IMR-90 (cell line): ENCODE data around the gene PLA2G4E. TPM values are rescaled to one million over a fixed set of nuclear protein-coding genes. Genes with fewer than 3 reads are reported as not detected.

ENCODE experiments used
- ATAC-seq: fragments of 200-7000 bp; cut with Tn5 transposase; 2 replicates; pipeline ENCODE4 v1.9.1; 2020; ENCODE audit warnings: low read depth, mild to moderate bottlenecking, moderate library complexity
- BruUV-seq: library from RNA; stranded (reverse); fragments of 400-500 nt; replicated peaks from 2 replicates; lab custom pipeline; 2021; lab: Mats Ljungman, UMichigan
- CTCF ChIA-PET: fragments of 300-600 bp; formaldehyde crosslinking; extraction: SDS; loops from one replicate; lab custom pipeline; 2021; ENCODE audit warnings: antibody characterized with exemption; lab: Yijun Ruan, JAX
- POLR2A ChIA-PET: fragments of 300-600 bp; sonication (Branson Sonifier 250); formaldehyde crosslinking; loops from one replicate; lab custom pipeline; 2022; ENCODE audit warnings: antibody characterized with exemption; ENCODE audit not compliant: unreplicated experiment; lab: Charles Lee
- DNase-seq: peaks from one replicate; pipeline ENCODE4 v3.0.0; 2013
- H2AFZ ChIP-seq: replicated peaks from 2 replicates; pipeline ENCODE3; 2013; ENCODE audit warnings: low read length, mild to moderate bottlenecking; ENCODE audit not compliant: poor library complexity
- H2AK5ac ChIP-seq: 2 replicates; pipeline ENCODE4 v1.6.1; 2013; ENCODE audit warnings: low read depth, low read length, inconsistent platforms
- H2AK9ac ChIP-seq: replicated peaks from 2 replicates; pipeline ENCODE3; 2013; ENCODE audit warnings: mild to moderate bottlenecking, low read depth, low read length, moderate library complexity; ENCODE audit not compliant: poor library complexity
- H2BK120ac ChIP-seq: 2 replicates; pipeline ENCODE4 v1.6.1; 2013; ENCODE audit warnings: low read depth, low read length, inconsistent platforms
- H2BK15ac ChIP-seq: 3 replicates; pipeline ENCODE4 v1.6.1; 2013; ENCODE audit warnings: low read depth, low read length, inconsistent platforms
- H2BK20ac ChIP-seq: 2 replicates; pipeline ENCODE4 v1.6.1; 2013; ENCODE audit warnings: low read depth, mild to moderate bottlenecking, inconsistent platforms, low read length, moderate library complexity
- H2BK5ac ChIP-seq: 2 replicates; pipeline ENCODE4 v1.6.1; 2013; ENCODE audit warnings: mild to moderate bottlenecking, low read depth, low read length, inconsistent platforms; ENCODE audit not compliant: poor library complexity, severe bottlenecking
- H3K14ac ChIP-seq: replicated peaks from 2 replicates; pipeline ENCODE4 v1.6.1; 2013; ENCODE audit warnings: low read depth, low read length, inconsistent platforms
- H3K18ac ChIP-seq: 2 replicates; pipeline ENCODE4 v1.6.1; 2013; ENCODE audit warnings: low read depth, low read length, control low read depth
- H3K23ac ChIP-seq: 2 replicates; pipeline ENCODE4 v1.6.1; 2013; ENCODE audit warnings: low read depth, low read length, inconsistent platforms
- H3K27ac ChIP-seq: 2 replicates; pipeline ENCODE4 v1.5.1; 2013; ENCODE audit warnings: mild to moderate bottlenecking, control low read depth, low read length; ENCODE audit not compliant: insufficient read depth
- H3K27me3 ChIP-seq: 2 replicates; pipeline ENCODE4 v1.6.1; 2013; ENCODE audit warnings: low read length; ENCODE audit not compliant: control insufficient read depth, insufficient read depth
- H3K36me3 ChIP-seq: 2 replicates; pipeline ENCODE4 v1.6.1; 2013; ENCODE audit warnings: low read length, mixed read lengths; ENCODE audit not compliant: control insufficient read depth, insufficient read depth
- H3K4ac ChIP-seq: 2 replicates; pipeline ENCODE4 v1.6.1; 2013; ENCODE audit warnings: low read depth, low read length, inconsistent platforms
- H3K4me1 ChIP-seq: 2 replicates; pipeline ENCODE4 v1.6.1; 2013; ENCODE audit warnings: low read length, mixed read lengths; ENCODE audit not compliant: control insufficient read depth, insufficient read depth
- H3K4me2 ChIP-seq: 2 replicates; pipeline ENCODE4 v1.6.1; 2013; ENCODE audit warnings: low read depth, mild to moderate bottlenecking, control low read depth, low read length, moderate library complexity
- H3K4me3 ChIP-seq: 2 replicates; pipeline ENCODE4 v1.5.1; 2013; ENCODE audit warnings: low read depth, mild to moderate bottlenecking, control low read depth, low read length, moderate library complexity; ENCODE audit not compliant: insufficient read depth
- H3K56ac ChIP-seq: 2 replicates; pipeline ENCODE4 v1.6.1; 2013; ENCODE audit warnings: low read length, inconsistent platforms; ENCODE audit not compliant: insufficient read depth; ENCODE audit errors: extremely low read depth
- H3K79me1 ChIP-seq, 2 experiments: 2 replicates each; pipeline ENCODE4 v1.6.1; 2013; ENCODE audit warnings: low read length in 2 of 2, inconsistent platforms in 1 of 2, low read depth in 1 of 2
- H3K9ac ChIP-seq: 2 replicates; pipeline ENCODE4 v1.6.1; 2013; ENCODE audit warnings: low read depth, low read length, control low read depth
- H3K9me1 ChIP-seq: 2 replicates; pipeline ENCODE4 v1.6.1; 2013; ENCODE audit warnings: low read length, inconsistent platforms; ENCODE audit not compliant: insufficient read depth
- H3K9me3 ChIP-seq: 2 replicates; pipeline ENCODE4 v1.6.1; 2013; ENCODE audit warnings: low read length; ENCODE audit not compliant: control insufficient read depth, insufficient read depth
- H4K20me1 ChIP-seq: 2 replicates; pipeline ENCODE4 v1.6.1; 2013; ENCODE audit warnings: low read length, inconsistent platforms; ENCODE audit not compliant: insufficient read depth
- H4K5ac ChIP-seq: 2 replicates; pipeline ENCODE4 v1.6.1; 2013; ENCODE audit warnings: mild to moderate bottlenecking, low read depth, low read length, control low read depth
- H4K8ac ChIP-seq, 2 experiments: 2 replicates each; pipeline ENCODE4 v1.6.1; 2013; ENCODE audit warnings: low read depth in 2 of 2, low read length in 2 of 2, control low read depth in 1 of 2, inconsistent platforms in 1 of 2
- H4K91ac ChIP-seq: 2 replicates; pipeline ENCODE4 v1.6.1; 2013; ENCODE audit warnings: low read depth, low read length, inconsistent platforms; ENCODE audit not compliant: insufficient read depth
- CEBPB ChIP-seq: IDR thresholded peaks from 2 replicates; pipeline ENCODE4 v1.6.1; 2012; ENCODE audit warnings: low read depth, low read length, improper control_type of control experiment
- RAD21 ChIP-seq: IDR thresholded peaks from 2 replicates; pipeline ENCODE4 v1.6.1; 2012; ENCODE audit warnings: low read length, improper control_type of control experiment
- RCOR1 ChIP-seq: IDR thresholded peaks from 2 replicates; pipeline ENCODE4 v1.6.1; 2012; ENCODE audit warnings: mild to moderate bottlenecking, low read length, improper control_type of control experiment; ENCODE audit not compliant: insufficient replicate concordance
- RFX5 ChIP-seq: IDR thresholded peaks from 2 replicates; pipeline ENCODE4 v1.8.0; 2012; ENCODE audit warnings: low read depth, mild to moderate bottlenecking, low read length, moderate library complexity
- SMC3 ChIP-seq: fragments of 150-350 bp; IDR thresholded peaks from 2 replicates; pipeline ENCODE4 v1.6.1; 2016; ENCODE audit warnings: low read depth, mild to moderate bottlenecking, antibody characterized with exemption, low read length, moderate library complexity
- WGBS, 2 experiments: methylation state at CpG; one replicate each; pipeline versions ENCODE4 v1.1.5 to v1.1.7; 2013; ENCODE audit warnings: missing lambda C conversion rate in 2 of 2; ENCODE audit not compliant: insufficient read length in 1 of 2; ENCODE audit errors: extremely low coverage in 2 of 2; 5-methylcytosine and 5-hydroxymethylcytosine counted together
- dilution Hi-C: fragments of 300-500 bp; cut with HindIII; formaldehyde crosslinking; loops from one replicate; pipeline ENCODE4 v1.14.3; 2018; ENCODE audit warnings: low sequenced_read_pairs; ENCODE audit not compliant: unreplicated experiment
- in situ Hi-C: fragments of 300-500 bp; cut with MboI; formaldehyde crosslinking; loops from 3 replicates; pipeline ENCODE4 v1.14.3; 2019; ENCODE audit warnings: low sequenced_read_pairs, inconsistent platforms, mixed read lengths
- intact Hi-C: fragments of 100-400 bp; cut with micrococcal nuclease; formaldehyde crosslinking; loops from 2 replicates; pipeline ENCODE4 v1.10.0; 2022
- polyA plus RNA-seq, 3 experiments: library from polyadenylated mRNA; depleted of rRNA; stranded (reverse); fragments of >200 nt; gene quantifications; 2 replicates each; pipeline ENCODE4 v1.2.3, GENCODE V29; 2012; ENCODE audit warnings: low replicate concordance in 1 of 3
- total RNA-seq: library from RNA; depleted of rRNA; stranded (reverse); fragments of >200 nt; gene quantifications from 2 replicates; pipeline ENCODE4 v1.2.3, GENCODE V29; 2012
- TF ChIP-seq, protein P1 (sequence below): fragments of 150-350 bp; IDR thresholded peaks from 2 replicates; pipeline ENCODE4 v1.6.1; 2017; ENCODE audit warnings: mild to moderate bottlenecking, antibody characterized with exemption, low read length, low read depth

The PLA2G4E gene
- total and polyA plus RNA-seq, 2 of the 4 experiments (the other 2 are of a cell fraction): not detected

DNA sequence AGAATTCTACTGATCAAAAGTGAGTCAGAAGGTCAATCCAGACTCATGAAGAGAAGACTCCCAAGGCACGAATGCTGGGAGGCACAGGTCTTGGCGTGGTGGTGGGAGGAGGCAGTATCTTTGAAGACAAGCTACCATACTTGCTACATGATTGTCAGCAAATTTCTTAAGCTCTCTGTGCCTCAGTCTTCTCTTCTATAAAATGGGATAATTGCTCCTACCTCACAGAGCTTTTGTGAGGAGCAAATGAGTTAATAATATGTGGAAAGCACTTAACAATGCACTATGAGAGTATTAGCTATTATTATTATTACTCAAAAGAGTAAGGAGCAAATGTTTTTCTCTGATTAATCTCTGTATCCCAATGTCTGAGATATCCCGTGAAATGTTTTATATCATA is 84.7 kb downstream of the PLA2G4E start:
- H3K4me1 ChIP-seq: peaks cover 19% of the 10 kb centered on the region

More for the DNA sequence above, 84.7 kb downstream of the PLA2G4E start:
- H2AFZ ChIP-seq: no peak overlapping the region
- DNase-seq (no peak), ATAC-seq (no peak)
- CTCF ChIA-PET: interaction anchor here (1.0 kb wide), 1 partner anchor 16 kb away, joined by 3 read pairs; no protein-coding TSS in a partner anchor
- no peak overlapping the region for H4K91ac ChIP-seq
- no peaks in the 10 kb centered on the region for H3K27me3 ChIP-seq
- H3K56ac ChIP-seq: no peak overlapping the region
- H3K36me3 ChIP-seq: peaks cover 1% of the 10 kb centered on the region; the same call in 1 of the 2 replicates
- dilution Hi-C loops (no loop called here), intact Hi-C loops (no loop called here), in situ Hi-C loops (no loop called here)
- no peak overlapping the region for H4K8ac ChIP-seq
- 0 out of 2 replicates have a peak, but pooled peaks cover under 1% of the 10 kb centered on the region for H4K20me1 ChIP-seq
- H3K9me3 ChIP-seq: no peaks in the 10 kb centered on the region
- H3K4me3 ChIP-seq: no peak overlapping the region
- H3K18ac ChIP-seq: no peak overlapping the region
- no peak overlapping the region for H3K4ac ChIP-seq
- no peak for TF ChIP-seq SMC3
- no peak for TF ChIP-seq RCOR1
- TF ChIP-seq, protein P1, sequence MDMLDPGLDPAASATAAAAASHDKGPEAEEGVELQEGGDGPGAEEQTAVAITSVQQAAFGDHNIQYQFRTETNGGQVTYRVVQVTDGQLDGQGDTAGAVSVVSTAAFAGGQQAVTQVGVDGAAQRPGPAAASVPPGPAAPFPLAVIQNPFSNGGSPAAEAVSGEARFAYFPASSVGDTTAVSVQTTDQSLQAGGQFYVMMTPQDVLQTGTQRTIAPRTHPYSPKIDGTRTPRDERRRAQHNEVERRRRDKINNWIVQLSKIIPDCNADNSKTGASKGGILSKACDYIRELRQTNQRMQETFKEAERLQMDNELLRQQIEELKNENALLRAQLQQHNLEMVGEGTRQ: no peak
- TF ChIP-seq RAD21: no peak
- TF ChIP-seq RFX5: no peak
- no peak for TF ChIP-seq CEBPB
- H2BK15ac ChIP-seq: no peak overlapping the region; the same call in 2 of the 3 replicates
- H3K9me1 ChIP-seq: peaks cover 36% of the 10 kb centered on the region
- H3K79me1 ChIP-seq: peaks cover 41 to 85% of the 10 kb centered on the region in 2 experiments
- H3K4me2 ChIP-seq: no peak overlapping the region
- WGBS, 2 experiments: no CpG with 5 or more reads among the region's 3 CpGs
- H3K23ac ChIP-seq: no peak overlapping the region
- H2BK120ac ChIP-seq: peak overlapping the region; percentile 3; the same call in 1 of the 2 replicates
- no peak overlapping the region for H2BK5ac ChIP-seq
- H2AK9ac ChIP-seq: no peak overlapping the region
- no peak overlapping the region for H4K5ac ChIP-seq
- no peak overlapping the region for H3K27ac ChIP-seq
- H3K9ac ChIP-seq: no peak overlapping the region
- no peak overlapping the region for H2BK20ac ChIP-seq
- H3K14ac ChIP-seq: no peak overlapping the region
- POLR2A ChIA-PET: no interaction called here
- H2AK5ac ChIP-seq: peak overlapping the region; percentile 62; the same call in 1 of the 2 replicates
- BruUV-seq: no TSS peak
